ENCODE results near the gene LEPROT. TPM values are rescaled to one million over a fixed set of nuclear protein-coding genes. Genes with fewer than 3 reads are reported as not detected.

The LEPROT gene
- total RNA-seq, 1 experiment from 2014 or later: 18.1 TPM

- Mint-ChIP-seq H3K36me3 (no peaks in the 10 kb centered on the region), H3K4me1 (peaks cover 34% of the 10 kb centered on the region), H3K4me3 (no peak overlapping the region; the same call in none of the 2 replicates), H3K27ac (peak overlapping the region; percentile 97), H3K27me3 (ENCODE audit: low read depth) (no peaks in the 10 kb centered on the region), H3K9me3 (peaks cover 7% of the 10 kb centered on the region)
- ATAC-seq (peak; percentile 93), DNase-seq (ENCODE audit: low spot score) (peak; percentile 99)
- POLR2A ChIA-PET: interaction anchor here (0.5 to 1.8 kb wide), 9 partner anchors 18 to 165 kb away, joined by 3 to 12 read pairs (median 4); partner anchors contain the start of gene DNAJC6
- TF ChIP-seq ZNF317 (CRISPR knock-in tag; IDR thresholded peaks at IDR 0.05; ENCODE audit: borderline replicate concordance, low read depth): 0 out of 2 replicates have a peak, but pooled peaks have one; percentile 32
- TF ChIP-seq ZNF121 (CRISPR knock-in tag; IDR thresholded peaks at IDR 0.05): peak; percentile 28; the same call in 1 of the 2 replicates
- no peak for TF ChIP-seq ZNF138 (CRISPR knock-in tag; conservative IDR thresholded peaks at IDR 0.05)
- CTCF ChIA-PET: interaction anchor here (0.6 to 2.0 kb wide), 15 partner anchors 9 to 268 kb away, joined by 3 to 18 read pairs (median 4); partner anchors contain the start of gene DNAJC6
These were observed 533 bp upstream of the LEPROT start for GRCh38 chr1:65419681-65420589.

GRCh38 chr1:65421351-65422025 lies 1.0 kb downstream of the LEPROT start:
- Mint-ChIP-seq H3K4me3 (no peak overlapping the region), H3K4me1 (peaks cover 49% of the 10 kb centered on the region), H3K27me3 (ENCODE audit: low read depth) (no peaks in the 10 kb centered on the region), H3K36me3 (peaks cover 13% of the 10 kb centered on the region), H3K9me3 (peaks cover 7% of the 10 kb centered on the region), H3K27ac (no peak overlapping the region)
- ChIA-PET POLR2A (interaction anchor here (0.6 kb wide), 1 partner anchor 336 kb away, joined by 4 read pairs; no protein-coding TSS in a partner anchor), CTCF (interaction anchor here (0.9 to 1.0 kb wide), 2 partner anchors 38 to 186 kb away, joined by 4 read pairs; no protein-coding TSS in a partner anchor)
- no peak for TF ChIP-seq MYBL2 (CRISPR knock-in tag; IDR thresholded peaks at IDR 0.05)
- no peak for TF ChIP-seq ZNF263 (CRISPR knock-in tag; IDR thresholded peaks at IDR 0.05; ENCODE audit: low read depth)
- no peak for TF ChIP-seq GRHL2 (CRISPR knock-in tag; IDR thresholded peaks at IDR 0.05; ENCODE audit: insufficient replicate concordance, severe bottlenecking)
- no peak for TF ChIP-seq ZNF219 (CRISPR knock-in tag; IDR thresholded peaks at IDR 0.05; ENCODE audit: borderline replicate concordance)
- TF ChIP-seq ARID4B (CRISPR knock-in tag; IDR thresholded peaks at IDR 0.05; ENCODE audit: borderline replicate concordance): no peak
- no peak for TF ChIP-seq ATF6 (CRISPR knock-in tag; IDR thresholded peaks at IDR 0.05)
- TF ChIP-seq SMAD4 (CRISPR knock-in tag; IDR thresholded peaks at IDR 0.05): no peak
- TF ChIP-seq OVOL2 (CRISPR knock-in tag; IDR thresholded peaks at IDR 0.05; ENCODE audit: borderline replicate concordance): no peak
- TF ChIP-seq NFYB (CRISPR knock-in tag; conservative IDR thresholded peaks at IDR 0.05; ENCODE audit: low read depth): no peak
- ATAC-seq (no peak), DNase-seq (ENCODE audit: low spot score) (no peak)
